GM12878 (cell line): ENCODE measurements around the gene PARM1. TPM values are rescaled to one million over a fixed set of nuclear protein-coding genes. Genes with fewer than 3 reads are reported as not detected.

Experiments used
- ATAC-seq: fragments of 200-7000 bp; cut with Tn5 transposase; 3 replicates; pipeline ENCODE4 v1.9.1; 2020; ENCODE audit warnings: mild to moderate bottlenecking, moderate library complexity
- BruUV-seq: library from RNA; stranded (reverse); fragments of 400-500 nt; replicated peaks from 2 replicates; lab custom pipeline; 2021; lab: Mats Ljungman, UMichigan
- CTCF ChIA-PET: fragments of 300-600 bp; sonication (Branson Sonifier 250); formaldehyde crosslinking; extraction: SDS; loops from one replicate; lab custom pipeline; 2021; ENCODE audit warnings: inconsistent platforms; lab: Yijun Ruan, JAX
- POLR2A ChIA-PET: fragments of 350-600 bp; formaldehyde crosslinking; extraction: SDS; loops from one replicate; lab custom pipeline; 2021; ENCODE audit warnings: inconsistent platforms; lab: Charles Lee
- RAD21 ChIA-PET: fragments of 300-600 bp; sonication (Branson Sonifier 250); formaldehyde crosslinking; loops from one replicate; lab custom pipeline; 2023; ENCODE audit warnings: antibody characterized with exemption; ENCODE audit not compliant: unreplicated experiment; lab: Charles Lee
- SMC1A ChIA-PET: fragments of 300-600 bp; sonication (Branson Sonifier 250); formaldehyde crosslinking; loops from one replicate; lab custom pipeline; 2023; ENCODE audit not compliant: unreplicated experiment, uncharacterized antibody; lab: Charles Lee
- DNase-seq: peaks from one replicate; pipeline ENCODE4 v3.0.0-alpha.2; 2011; ENCODE audit warnings: low read depth, low spot score
- FAIRE-seq: peaks from 3 replicates; lab custom pipeline; 2011; peaks lifted over from hg19 to GRCh38; lab: Jason Lieb, UNC
- H2AFZ ChIP-seq: 2 replicates; pipeline ENCODE4 v1.6.0; 2011; ENCODE audit warnings: low read depth, low read length, control low read depth; ENCODE audit not compliant: control insufficient read depth
- H3K27ac ChIP-seq: 2 replicates; pipeline ENCODE4 v1.5.1; 2011; ENCODE audit warnings: control low read depth; ENCODE audit not compliant: control insufficient read depth, insufficient read depth
- H3K27me3 ChIP-seq, 2 experiments: replicated peaks in 1 of 2; 2 replicates each; pipeline versions ENCODE4 v1.6.0 to v1.6.1; 2011; ENCODE audit warnings: low read length in 1 of 2; ENCODE audit not compliant: control insufficient read depth in 2 of 2, insufficient read depth in 2 of 2
- H3K36me3 ChIP-seq, 2 experiments: 2 replicates each; pipeline ENCODE4 v1.5.1; 2011; ENCODE audit warnings: low read length in 1 of 2; ENCODE audit not compliant: control insufficient read depth in 2 of 2, insufficient read depth in 2 of 2
- H3K4me1 ChIP-seq: 2 replicates; pipeline ENCODE4 v1.6.1; 2011; ENCODE audit warnings: mild to moderate bottlenecking, low read length, moderate library complexity, mixed read lengths; ENCODE audit not compliant: control insufficient read depth, insufficient read depth
- H3K4me2 ChIP-seq: 2 replicates; pipeline ENCODE4 v1.6.0; 2011; ENCODE audit warnings: control low read depth; ENCODE audit not compliant: control insufficient read depth, insufficient read depth
- H3K4me3 ChIP-seq: fragments of 200-600 bp; sonication (generic); 2 replicates; pipeline ENCODE4 v1.5.1; 2016
- H3K79me2 ChIP-seq: 2 replicates; pipeline ENCODE4 v1.6.0; 2011; ENCODE audit warnings: low read length; ENCODE audit not compliant: control insufficient read depth, insufficient read depth
- H3K9ac ChIP-seq: 2 replicates; pipeline ENCODE4 v1.8.0; 2011; ENCODE audit warnings: low read length, control low read depth, mixed read lengths; ENCODE audit not compliant: control insufficient read depth, insufficient read depth
- H3K9me3 ChIP-seq: replicated peaks from 3 replicates; pipeline ENCODE4 v1.5.1; 2011; ENCODE audit warnings: mild to moderate bottlenecking, low read length; ENCODE audit not compliant: control insufficient read depth, insufficient read depth
- H4K20me1 ChIP-seq: 2 replicates; pipeline ENCODE4 v1.6.0; 2011; ENCODE audit not compliant: control insufficient read depth, insufficient read depth
- ATF2 ChIP-seq: IDR thresholded peaks from 2 replicates; pipeline ENCODE4 v1.6.1; 2012; ENCODE audit warnings: low read length, inconsistent platforms
- ETV6 ChIP-seq, 2 experiments: fragments of 450-650 bp in 1 of 2; IDR thresholded peaks in 1 of 2; conservative IDR thresholded peaks in 1 of 2; 2 replicates each; pipeline ENCODE4 v1.6.1; 2014; ENCODE audit warnings: antibody characterized with exemption in 1 of 2, borderline replicate concordance in 1 of 2, low read depth in 1 of 2, mild to moderate bottlenecking in 1 of 2, moderate library complexity in 1 of 2
- IKZF1 ChIP-seq: fragments of 450-650 bp; conservative IDR thresholded peaks from 2 replicates; pipeline ENCODE4 v1.6.1; 2017; ENCODE audit warnings: antibody characterized with exemption, mild to moderate bottlenecking
- RUNX3 ChIP-seq: IDR thresholded peaks from 2 replicates; pipeline ENCODE4 v1.6.1; 2012; ENCODE audit warnings: low read length, inconsistent platforms
- SPI1 ChIP-seq: IDR thresholded peaks from 2 replicates; pipeline ENCODE4 v1.6.1; 2011; ENCODE audit warnings: low read depth, mild to moderate bottlenecking, low read length, moderate library complexity, borderline replicate concordance; ENCODE audit not compliant: insufficient read depth
- ZZZ3 ChIP-seq: IDR thresholded peaks from 2 replicates; pipeline ENCODE4 v1.6.1; 2011; ENCODE audit warnings: low read depth; ENCODE audit not compliant: control insufficient read depth, insufficient read length
- WGBS: methylation state at CpG from one replicate; pipeline ENCODE4 v1.1.6; 2016; ENCODE audit warnings: low lambda C conversion rate; ENCODE audit not compliant: insufficient replicate concordance, insufficient coverage; ENCODE audit errors: missing lambda C conversion rate; 5-methylcytosine and 5-hydroxymethylcytosine counted together
- in situ Hi-C: fragments of 300-500 bp; cut with MboI; formaldehyde crosslinking; loops from 9 replicates; pipeline ENCODE4 v1.14.3; 2018; ENCODE audit warnings: mixed read lengths
- intact Hi-C: fragments of 100-400 bp; cut with micrococcal nuclease; formaldehyde crosslinking; loops from one replicate; pipeline ENCODE4 v1.14.2; 2022; ENCODE audit not compliant: unreplicated experiment
- polyA plus RNA-seq, 11 experiments: library from polyadenylated mRNA; depleted of rRNA in 4 of 11; unstranded in 6 of 11; stranded (reverse) in 5 of 11; fragments of >200 nt; fragmentation: Nextera tagmentation in 4 of 11; fragmentation: Illumina TruSeq in 1 of 11; extraction: Ambion mirVana in 4 of 11; extraction: Trizol in 1 of 11; gene quantifications; 1 replicate in 1 of 11; 2 replicates in 10 of 11; pipeline versions ENCODE4 v1.2.1 to v1.2.3, GENCODE V29; 2011 to 2016; ENCODE audit warnings: inconsistent platforms in 2 of 11, missing spikeins in 2 of 11, low read depth in 1 of 11
- total RNA-seq, 4 experiments: library from RNA; depleted of rRNA in 3 of 4; stranded (reverse); fragments of >200 nt in 3 of 4; fragmentation: Illumina TruSeq in 1 of 4; extraction: Trizol in 1 of 4; gene quantifications; 2 replicates each; pipeline versions ENCODE4 v1.2.1 to v1.2.3, GENCODE V29; 2013 to 2021

PARM1 gene
- total and polyA plus RNA-seq, 10 of the 15 experiments (the other 5 are each of a cell fraction or from before 2014, with no cell fraction given) = 13.9 to 56.2 (median 41.3) TPM

GRCh38 chr4:75036046-75036830 is 103.3 kb downstream of the PARM1 start:
- in situ Hi-C loops (no loop called here), intact Hi-C loops (loop anchor here (2.0 to 5.0 kb wide), 3 partner anchors 67 to 163 kb away; partner anchors contain the start of gene PARM1)
- no peak for FAIRE-seq
- ChIA-PET POLR2A (no interaction called here), SMC1A (interaction anchor here (0.7 to 1.2 kb wide), 6 partner anchors 13 to 102 kb away, joined by 3 read pairs; no protein-coding TSS in a partner anchor), CTCF (interaction anchor here (0.8 to 1.1 kb wide), 2 partner anchors 31 to 163 kb away, joined by 3 to 4 read pairs; no protein-coding TSS in a partner anchor), RAD21 (interaction anchor here (0.9 to 1.2 kb wide), 3 partner anchors 32 to 71 kb away, joined by 3 to 5 read pairs (median 3); no protein-coding TSS in a partner anchor)
- H3K36me3 ChIP-seq = no peaks in the 10 kb centered on the region; a peak in 1 of 4 replicates
- H3K9ac ChIP-seq = no peak overlapping the region
- peaks cover 6% of the 10 kb centered on the region for H3K4me1 ChIP-seq
- H3K4me3 ChIP-seq = no peak overlapping the region
- peak; percentile 23 for DNase-seq
- no peaks in the 10 kb centered on the region for H4K20me1 ChIP-seq
- H3K27me3 ChIP-seq = no peaks in the 10 kb centered on the region
- no peak overlapping the region for H3K27ac ChIP-seq
- no TSS peak for BruUV-seq
- WGBS = 35% methylated on average over 3 of the region's 3 CpGs
- H2AFZ ChIP-seq = no peak overlapping the region
- H3K79me2 ChIP-seq = no peaks in the 10 kb centered on the region
- no peaks in the 10 kb centered on the region; the same call in 2 of the 3 replicates for H3K9me3 ChIP-seq
- TF ChIP-seq IKZF1 = peak; percentile 23; the same call in 1 of the 2 replicates
- TF ChIP-seq ETV6 (conservative IDR thresholded peaks at IDR 0.05 in 1 of 2, IDR thresholded peaks at IDR 0.05 in 1 of 2; ENCODE audit: borderline replicate concordance in 1 of 2, low read depth in 1 of 2) = peak in 1 of 2 experiments; percentile 31; a peak in 1 of 4 replicates
- TF ChIP-seq RUNX3 = peak; percentile 35; the same call in 1 of the 2 replicates
- no peak for TF ChIP-seq ZZZ3
- TF ChIP-seq SPI1 = peak; percentile 78; the same call in 1 of the 2 replicates
- 0 out of 2 replicates have a peak, but pooled peaks have one; percentile 20 for TF ChIP-seq ATF2
- no peak overlapping the region for H3K4me2 ChIP-seq
- peak; percentile 59 for ATAC-seq
